HG03066 (cell line): Measurements from ENCODE around the gene SH3RF3.

ENCODE experiments used
- ATAC-seq: cut with Tn5 transposase; IDR thresholded peaks from one replicate; pipeline ENCODE4 v1.9.1; 2021; ENCODE audit warnings: low read depth; ENCODE audit not compliant: unreplicated experiment

The SH3RF3 gene

DNA sequence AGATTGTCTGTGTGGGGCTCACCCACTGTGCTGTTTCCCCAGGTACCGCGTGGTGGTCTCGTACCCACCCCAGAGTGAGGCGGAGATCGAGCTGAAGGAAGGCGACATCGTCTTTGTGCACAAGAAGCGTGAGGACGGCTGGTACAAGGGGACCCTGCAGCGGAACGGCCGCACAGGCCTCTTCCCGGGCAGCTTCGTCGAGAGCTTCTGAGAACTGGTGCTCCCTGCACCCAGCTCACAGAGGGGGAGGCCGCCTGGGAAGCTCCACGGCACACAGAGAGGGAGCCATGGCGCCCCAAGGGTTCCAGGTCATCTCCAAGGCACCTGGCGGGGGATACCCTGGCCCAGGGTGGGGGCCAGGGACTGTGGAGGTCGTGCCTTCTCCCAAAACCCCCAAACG, 372.5 kb downstream of the SH3RF3 start:
- no peak for ATAC-seq

DNA sequence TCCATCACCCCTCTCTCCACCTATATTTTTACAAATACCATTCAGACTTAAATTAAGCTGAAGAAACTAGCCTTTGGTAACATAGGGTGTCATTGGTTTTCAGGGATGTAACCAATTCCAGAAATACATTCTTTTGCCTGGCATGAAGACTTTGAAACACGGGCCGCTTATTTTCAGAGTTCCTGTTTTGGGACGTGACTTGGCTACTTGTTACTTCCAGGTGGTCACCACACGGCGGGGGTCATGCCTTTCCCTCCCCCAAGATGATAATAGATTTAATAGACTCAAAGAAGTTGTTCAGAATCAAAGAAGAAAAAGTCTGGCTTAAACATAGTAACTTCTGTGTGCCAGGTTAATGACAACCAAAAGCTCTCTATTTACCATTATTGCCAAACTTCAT, 374.2 kb downstream of the SH3RF3 start:
- ATAC-seq, result no peak

DNA sequence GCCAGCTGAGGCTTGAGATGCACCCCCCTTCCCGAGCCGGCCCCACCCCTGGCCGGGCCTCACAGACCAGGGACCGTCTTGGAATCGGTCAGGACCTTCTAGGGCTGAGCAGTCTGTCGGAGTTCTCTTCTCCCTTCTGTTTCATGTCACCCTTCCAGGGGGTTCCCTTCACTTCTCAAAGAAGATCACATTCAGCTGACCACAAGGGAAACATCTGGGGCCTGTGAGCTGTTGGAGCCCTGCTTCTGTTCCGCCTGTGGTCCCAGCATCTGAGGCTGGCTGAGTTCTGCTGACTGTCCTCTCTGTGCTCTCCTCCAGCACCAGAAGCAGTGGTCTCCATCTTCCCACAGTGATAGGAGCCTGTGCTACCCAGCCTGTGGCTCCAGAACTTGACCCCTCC, 378.2 kb downstream of the SH3RF3 start:
- no peak for ATAC-seq

DNA sequence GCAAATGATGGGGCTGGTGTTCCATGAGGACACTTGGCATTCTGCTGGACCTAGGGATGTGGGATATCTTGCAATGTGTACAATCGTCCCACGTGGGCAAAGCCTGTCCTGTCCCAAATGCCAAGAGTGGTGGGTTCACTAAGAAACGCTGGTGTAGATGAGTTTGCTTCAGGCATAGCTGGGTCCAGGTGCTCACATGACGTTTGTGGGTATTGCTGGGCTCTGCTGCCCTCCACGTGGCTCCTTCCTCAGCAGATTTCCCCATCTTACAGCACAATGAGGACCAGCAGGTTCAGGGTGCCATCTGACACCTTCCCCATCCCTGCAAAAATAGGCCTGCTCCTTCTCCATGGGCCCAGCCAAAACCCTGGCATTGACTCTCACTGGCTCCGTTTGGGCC, 378.8 kb downstream of the SH3RF3 start:
- ATAC-seq, result no peak

DNA sequence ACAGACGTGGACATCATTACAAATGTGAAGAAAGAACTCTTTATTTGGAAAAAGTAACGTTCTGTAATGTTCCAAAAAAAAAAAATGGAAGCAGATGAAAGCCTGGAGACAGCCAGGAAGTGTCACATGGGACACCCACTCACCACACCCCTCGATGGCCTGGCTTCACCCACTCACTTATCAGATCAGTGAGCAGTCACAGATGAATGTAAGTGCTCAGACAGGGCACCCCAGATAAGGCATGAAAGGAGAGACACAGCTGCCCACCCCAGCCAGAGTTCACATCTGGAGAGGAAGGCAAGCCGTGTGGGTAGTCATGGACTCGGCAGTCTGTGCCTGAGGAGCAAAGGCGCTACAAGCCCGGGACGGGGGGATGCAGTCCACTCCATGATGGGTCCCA, 379.6 kb downstream of the SH3RF3 start:
- ATAC-seq, result no peak

DNA sequence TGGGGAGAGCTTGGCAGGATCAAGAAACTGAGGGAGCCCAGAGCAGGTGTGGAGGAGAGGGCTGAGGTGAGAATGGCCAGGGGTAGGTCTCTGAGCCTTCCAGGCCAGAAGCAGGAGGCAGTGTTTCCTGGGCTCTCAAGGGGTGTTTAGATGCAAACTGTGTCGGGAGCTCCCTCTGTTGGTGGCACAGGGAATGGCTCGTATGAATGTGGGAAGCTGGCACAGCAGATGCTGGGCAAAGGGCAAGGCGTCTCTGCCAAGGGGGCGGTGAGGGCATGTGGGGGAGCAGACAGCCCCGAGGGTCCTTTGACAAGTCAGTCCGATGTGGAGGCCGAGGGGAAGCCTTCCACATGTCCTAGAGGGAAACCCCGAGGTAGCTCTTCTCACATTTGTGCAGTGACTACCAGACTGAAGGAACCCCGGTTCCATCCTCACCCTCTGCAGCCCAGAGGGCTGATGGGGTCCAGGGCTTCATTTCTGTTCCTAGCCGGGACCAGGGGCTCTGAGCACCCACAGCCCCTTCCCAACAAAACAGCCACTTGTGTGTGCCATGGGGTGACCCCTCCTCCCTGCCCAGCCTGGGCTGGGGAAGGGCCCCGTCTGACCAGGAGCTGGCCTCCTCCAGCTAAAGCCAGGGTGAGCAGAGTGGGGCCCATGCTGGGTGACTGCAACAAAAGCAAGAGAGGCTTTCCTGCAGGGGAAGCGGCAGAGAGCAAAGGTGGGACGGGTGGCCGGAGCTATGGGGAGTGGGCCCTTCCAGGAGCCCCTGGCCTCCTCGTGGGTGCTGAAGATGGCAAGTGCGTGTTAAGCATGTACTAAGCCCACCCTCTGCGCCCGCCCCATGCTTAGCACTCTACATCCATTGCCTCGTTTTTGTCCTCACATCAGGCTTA, 381.4 kb downstream of the SH3RF3 start:
- ATAC-seq, result no peak

DNA sequence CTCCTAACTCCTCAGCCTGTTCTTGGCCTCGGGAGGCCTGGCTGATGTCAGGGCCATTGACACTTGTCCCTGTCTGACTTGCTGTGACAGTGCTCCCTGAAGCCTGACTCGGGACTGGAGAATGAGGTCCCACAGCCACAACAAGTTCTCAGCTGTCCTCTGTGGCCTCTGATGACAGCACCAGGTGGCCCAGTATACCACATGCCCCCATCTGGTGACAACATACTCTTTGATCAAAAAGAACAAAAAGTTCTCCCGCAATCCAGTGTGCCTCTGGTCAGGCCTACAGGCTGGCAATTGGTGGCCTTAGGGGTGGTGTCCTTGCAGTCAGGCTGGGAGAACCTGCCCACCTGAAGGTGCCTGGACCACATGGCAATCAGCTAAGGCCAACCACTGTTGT, 382.2 kb downstream of the SH3RF3 start:
- ATAC-seq, result no peak

DNA sequence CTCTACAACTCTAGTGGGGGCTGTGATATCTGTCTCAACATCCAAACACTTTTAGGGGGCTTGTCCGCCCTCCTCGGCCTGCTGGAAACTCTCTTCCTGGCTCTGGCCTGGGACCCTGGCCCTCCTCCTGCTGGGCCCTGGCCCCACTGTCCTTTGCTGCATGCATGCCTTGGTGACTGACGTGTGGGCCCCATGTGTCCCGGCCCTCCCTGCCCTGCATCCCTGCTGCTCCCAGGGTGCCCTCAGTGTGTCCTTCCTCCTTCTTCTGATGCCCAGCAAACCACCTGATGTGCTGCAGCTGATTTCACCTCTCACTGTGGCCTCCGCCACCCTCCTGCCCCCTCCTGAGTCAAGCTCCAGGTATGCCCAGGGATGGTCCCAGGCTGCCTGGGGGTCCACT, 383.1 kb downstream of the SH3RF3 start:
- ATAC-seq, result no peak

DNA sequence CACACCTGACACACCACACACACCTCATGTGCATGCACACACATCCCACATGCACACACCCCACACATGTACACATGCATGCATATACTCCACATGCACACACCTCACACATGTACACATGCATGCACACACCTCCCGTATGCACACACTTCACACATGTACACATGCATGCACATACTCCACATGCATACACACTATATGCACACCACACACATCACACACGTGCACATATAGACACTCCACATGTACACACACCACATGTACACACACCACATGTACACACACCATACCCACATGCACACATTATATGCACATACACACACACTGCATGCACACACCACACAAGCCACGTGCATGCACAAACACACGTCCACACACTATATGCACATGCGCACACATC, 384.2 kb downstream of the SH3RF3 start:
- no peak for ATAC-seq

DNA sequence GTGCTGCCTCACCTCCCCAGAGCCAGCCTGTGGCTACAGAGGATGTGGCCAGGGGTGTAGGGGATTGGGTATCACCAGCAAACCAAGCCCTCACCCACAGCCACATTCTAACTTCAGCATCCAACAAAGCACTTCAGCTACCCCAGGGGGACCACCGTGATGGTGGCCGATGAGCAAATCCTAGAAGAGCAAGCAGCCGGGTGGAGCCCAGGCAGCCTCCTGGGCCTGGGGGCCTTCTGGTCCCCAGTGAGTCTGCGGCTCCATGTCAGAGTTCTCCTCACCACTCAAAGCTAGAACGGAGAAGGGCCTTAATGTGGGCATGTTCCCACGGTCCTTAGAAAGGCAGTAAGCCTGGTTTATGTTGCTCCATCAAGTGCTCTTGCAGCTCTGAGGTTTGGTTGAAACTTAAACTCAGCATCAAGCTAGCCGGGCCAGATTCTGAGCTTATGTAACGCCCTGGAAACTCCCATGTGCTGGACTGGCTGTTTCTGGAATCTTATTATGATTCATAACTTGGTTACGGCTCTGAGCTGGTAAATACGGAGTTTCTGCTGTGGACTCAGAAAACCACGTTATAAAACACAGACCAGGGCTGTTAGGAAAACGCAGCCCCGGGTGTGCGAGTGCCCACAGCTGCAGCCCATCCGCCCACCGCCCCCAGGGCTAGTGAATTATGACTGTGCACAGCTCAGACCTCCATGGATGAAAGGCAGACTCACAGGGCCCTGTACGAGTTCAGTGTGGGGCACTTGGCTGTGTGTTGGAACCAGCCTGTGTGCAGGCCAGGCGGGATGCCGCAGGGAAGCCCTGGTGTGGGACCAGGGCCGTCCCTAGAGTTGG, 385.0 kb downstream of the SH3RF3 start:
- peak; percentile 50 for ATAC-seq

DNA sequence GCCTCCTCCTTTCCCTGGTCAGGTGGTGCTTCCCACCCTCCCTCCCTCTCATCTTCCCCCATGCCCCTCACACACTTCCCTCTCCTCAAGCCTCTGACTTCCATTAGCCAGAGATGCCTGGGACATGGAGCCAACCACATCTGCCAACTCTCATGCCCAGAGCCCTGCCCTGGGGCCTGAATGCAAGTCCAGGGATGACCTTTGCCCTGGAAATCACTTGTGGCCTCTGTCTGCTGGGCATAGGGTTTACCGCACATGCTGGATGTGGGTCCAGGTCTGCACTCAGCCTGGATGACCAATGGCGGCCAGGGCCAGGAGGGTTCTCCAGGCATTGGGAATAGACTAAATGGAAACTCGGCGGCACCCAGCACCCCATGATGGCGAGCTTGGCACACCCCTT, 385.9 kb downstream of the SH3RF3 start:
- ATAC-seq, result no peak

DNA sequence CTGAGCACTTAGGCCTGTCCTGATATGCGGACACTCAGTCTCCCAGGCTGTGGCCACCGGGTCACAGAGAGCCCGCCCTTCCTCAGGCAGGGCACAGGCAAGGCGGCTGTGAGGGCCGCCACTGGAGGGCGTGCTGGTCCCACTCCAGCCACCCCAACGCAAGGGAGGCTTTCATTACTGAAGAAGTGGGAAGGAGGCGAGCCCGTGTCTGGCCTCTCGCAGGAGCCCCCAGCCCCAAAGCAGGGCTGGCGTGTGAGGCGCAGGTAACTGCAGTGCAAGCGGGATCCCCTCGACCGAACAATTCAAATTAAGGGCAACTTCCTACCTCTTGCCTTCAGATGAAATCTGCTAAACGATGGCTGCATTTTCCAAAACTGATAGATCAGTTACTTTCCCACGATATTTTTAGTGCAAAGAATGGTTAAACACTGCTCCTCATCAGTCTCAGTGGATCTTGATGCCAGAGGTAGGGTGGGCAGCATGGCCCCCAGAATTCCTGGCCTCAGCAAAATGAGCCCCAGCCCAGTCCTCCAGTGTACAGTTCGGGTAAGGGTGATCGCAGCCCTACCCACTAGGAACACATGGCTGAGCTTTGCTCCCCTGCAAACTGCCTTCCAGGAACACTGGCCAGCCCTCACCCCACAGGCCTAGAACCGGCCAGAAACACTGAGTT, 387.6 kb downstream of the SH3RF3 start:
- no peak for ATAC-seq

DNA sequence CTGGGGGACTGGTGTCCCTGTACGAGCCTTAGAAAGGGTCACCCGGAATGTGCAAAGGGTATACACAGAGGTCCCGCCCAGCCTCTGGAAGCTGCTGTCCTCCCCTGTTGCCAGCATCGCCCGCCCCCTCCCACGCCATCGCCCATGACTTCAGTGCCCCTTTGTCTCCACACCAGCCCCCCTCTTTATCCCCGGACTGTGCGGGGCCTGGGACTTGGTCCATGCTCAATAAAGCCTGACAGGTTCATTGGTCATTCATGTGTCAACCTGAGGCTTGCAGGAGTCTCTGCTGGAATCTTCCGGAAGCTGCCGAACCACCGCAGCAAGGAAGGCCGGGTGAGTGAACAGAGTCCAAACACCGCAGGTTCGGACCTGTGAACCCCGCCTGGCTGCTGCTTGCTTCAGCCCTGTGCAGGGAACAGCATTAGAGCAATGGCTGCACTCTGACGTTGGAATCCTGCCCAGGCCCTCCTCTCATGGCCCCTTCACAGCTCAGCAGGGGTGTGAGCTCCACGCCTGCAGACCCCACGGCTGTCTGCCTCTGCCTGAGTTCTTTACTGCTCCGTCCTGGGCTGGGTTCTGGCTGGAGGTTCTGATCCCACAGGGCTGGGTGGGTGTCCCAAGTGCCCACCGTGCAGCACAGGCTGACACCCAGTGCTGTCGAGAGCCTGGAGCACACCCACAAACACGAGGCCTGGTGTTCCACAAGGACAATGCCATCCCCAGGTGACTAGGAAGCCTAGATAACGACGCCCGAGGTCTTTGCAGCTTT, 388.3 kb downstream of the SH3RF3 start:
- no peak for ATAC-seq

DNA sequence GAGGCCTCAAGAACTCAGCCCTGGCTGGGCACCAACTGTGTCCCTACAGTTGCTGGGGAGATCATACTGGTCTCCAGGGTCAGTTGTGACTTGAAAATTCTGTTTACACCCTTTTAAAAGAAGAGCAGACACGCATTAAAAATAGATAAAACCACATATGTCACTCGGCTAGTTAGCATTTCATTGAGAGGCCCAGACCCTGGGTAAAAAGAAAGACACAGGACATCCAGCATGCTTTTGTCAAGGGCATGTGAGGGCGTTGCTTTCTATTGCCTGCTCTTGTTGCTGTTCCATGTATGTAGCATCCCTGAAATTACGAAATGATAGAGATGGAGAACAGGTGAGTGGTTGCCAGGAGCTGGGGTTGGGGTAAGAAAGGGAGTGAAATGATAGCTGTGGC, 390.5 kb downstream of the SH3RF3 start:
- no peak for ATAC-seq

DNA sequence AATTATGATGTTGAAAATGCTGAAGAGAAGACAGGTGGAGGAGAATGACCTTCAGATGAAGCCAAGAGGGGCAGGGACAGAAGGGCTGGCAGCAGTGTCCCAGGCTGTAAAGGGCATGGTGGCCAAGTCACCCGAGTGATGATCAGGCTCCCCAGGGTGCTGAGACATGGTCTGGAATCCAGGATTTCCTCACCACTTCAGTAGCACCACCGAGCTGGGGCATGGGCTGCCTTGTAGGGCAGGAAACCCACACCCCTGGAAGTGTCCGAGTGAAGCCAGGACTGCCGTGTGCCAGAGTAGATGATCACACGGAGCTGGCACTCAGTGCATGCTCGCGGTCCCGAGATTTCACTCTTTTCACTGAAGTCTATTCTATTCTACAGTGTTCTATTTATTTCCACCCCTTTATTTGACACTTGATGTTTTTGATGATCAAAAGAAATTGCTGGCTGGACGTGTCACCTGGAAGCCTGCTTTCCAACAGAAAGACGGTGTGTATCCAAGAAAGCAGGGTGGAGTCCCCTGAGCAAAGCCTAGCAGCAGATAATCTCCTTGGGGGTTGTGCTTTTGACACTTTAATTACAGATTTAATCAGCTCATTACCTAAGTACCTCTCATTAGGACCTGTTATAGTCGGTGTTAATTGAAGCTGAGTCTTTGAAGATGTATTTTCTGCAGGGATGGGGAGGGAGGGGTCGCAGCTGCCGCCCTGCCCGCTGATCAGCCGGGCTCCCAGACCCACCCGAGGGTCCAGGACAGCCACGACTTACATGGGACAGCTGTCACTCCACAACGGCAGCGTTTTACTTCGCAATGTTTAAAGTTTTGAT, 392.4 kb downstream of the SH3RF3 start:
- no peak for ATAC-seq

DNA sequence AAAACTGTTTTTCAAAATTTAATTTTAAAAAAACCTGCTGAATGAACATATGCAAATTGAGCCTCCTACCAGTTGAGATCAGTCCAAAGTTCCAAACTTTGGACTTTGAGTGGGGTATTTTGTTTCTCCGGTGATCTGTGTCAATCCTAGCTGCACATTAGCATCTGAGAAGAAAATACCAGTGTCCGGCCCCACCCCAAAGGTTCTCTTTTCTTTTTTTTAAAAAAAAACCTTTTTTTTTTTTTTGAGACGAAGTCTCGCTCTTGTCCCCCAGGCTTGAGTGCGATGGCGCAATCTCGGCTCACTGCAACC, 393.0 kb downstream of the SH3RF3 start:
- no peak for ATAC-seq

DNA sequence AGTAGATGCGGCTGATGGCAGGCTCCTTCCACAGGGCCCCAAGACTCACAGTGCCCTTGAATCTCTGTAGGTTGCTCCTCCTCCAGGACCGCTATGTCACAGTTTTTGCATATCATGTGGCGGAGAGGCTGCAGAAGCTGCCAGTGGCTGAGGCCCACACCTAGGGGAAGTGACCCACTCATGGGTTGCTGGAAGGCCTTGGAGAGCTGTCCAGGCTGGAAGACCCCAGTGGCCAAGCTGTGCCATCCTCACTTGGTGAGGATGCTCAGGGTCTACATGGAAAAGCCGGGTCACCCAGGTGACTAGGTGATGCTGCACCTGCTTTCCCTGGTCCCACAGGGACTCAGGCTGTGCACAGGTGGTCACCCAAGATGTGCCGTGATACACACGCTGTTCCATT, 394.1 kb downstream of the SH3RF3 start:
- no peak for ATAC-seq

DNA sequence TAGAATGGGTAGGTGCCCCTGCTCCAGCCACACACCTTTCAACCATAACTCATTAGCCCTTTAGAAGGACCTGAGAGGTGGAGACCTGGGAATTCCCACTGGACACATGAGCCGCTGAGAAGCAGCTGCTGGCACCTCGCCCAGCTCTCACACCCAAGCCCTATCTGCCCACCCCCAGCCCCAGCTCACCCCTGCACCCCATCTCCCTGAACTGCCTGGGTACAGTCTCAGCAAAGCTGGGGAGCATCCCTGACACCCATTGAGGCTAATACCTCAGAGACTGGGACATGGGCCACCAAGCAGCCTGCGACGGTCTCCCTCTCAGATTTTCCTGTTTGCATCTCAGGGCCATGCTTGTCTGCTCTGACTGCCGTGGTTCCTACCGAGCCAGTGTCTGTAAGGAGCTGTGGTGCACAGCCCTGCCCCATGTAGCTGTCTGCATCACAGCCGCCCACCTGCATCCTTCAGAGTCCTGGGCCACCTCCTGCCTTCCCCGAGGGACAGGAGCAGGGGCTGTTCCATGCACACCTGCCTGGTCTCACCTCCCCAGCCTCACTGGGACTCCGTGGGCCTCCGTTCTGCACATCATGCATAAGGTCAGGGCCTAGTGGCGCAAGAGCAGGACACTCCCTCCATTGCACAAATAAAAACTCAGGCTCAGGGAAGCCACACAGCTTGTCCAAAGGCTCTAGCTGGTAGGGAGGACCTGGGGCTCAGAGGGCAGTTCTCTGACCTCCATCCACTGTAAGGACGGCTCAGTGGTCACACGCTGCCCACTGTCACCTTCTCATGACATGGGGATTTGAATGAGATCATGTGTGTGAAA, 394.7 kb downstream of the SH3RF3 start:
- no peak for ATAC-seq

DNA sequence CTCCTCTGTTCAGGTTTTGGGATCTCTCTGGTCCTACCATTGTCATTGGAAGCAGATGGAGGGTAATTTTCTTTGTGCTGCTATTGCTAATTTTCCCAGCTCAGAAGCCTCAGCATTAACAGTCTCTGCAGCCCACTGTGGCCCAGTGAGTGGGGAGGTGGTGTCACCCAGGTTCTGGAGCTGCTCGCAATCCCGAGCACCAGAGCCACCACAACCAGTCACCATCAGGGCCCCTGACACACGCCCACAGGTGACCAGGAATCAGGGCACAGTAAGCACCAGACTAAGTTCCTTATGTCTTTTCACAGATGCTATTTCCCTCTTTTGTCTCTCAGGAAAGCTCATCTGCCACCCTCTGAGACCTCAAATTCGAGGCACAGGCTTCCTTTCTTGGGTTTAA, 396.8 kb downstream of the SH3RF3 start:
- ATAC-seq, result no peak
